Endothelial cell of hepatic sinusoid (primary cell): ENCODE results near the gene PTHLH.

Source experiments
- in situ Hi-C: cut with HindIII; loops from 2 replicates; pipeline ENCODE4 v1.10.0; 2017; ENCODE audit warnings: low sequenced_read_pairs

The PTHLH gene

DNA sequence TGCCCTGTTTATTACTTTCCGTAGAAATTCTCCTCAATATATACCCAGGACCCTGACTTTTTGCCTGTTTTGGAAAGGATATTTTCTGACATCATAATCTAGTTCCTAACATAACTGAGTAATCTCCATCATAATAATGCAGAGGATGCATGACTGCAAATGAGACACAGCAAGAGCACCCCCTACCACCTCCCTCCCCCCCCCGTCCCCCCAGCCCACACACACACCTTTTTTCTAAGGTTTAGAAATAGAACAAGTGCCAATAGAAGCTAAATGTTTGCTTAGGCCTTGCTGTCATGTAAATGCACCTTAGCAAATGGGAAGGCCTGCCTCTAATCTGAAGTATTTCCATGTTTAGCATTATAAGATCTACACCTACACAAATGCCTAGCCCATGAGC, at the start of gene PTHLH:
PTHLH (minus strand) TSS at position 13 of the 400 bp plus-strand sequence. CDS start 3,239 bp downstream, outside the sequence.
- in situ Hi-C loops, result no loop called here

DNA sequence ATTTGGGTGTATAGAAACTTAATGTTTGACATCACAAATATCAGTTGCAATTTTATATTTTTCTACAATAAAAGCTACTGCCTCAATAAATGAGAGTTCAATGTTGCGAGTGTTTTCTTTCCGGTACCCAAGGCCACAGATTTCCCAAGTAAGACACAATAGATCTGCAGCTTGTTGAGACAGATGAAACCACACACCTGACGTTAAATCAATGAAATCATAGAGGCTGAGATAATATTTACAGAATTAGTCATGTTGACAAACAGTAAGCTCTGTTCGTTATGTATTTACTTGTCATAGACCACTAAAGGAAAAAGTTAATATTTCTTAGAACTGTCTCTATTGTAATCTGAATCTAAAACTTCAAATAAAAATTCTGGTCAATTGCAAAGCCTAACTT, 49.2 kb upstream of the PTHLH start:
- in situ Hi-C loops, result no loop called here

- in situ Hi-C loops, result no loop called here
Measured at GRCh38 chr12:28017873-28018255, 45.3 kb upstream of the PTHLH start.

GRCh38 chr12:28017126-28017872, 44.8 kb upstream of the PTHLH start:
- in situ Hi-C loops, result no loop called here

DNA sequence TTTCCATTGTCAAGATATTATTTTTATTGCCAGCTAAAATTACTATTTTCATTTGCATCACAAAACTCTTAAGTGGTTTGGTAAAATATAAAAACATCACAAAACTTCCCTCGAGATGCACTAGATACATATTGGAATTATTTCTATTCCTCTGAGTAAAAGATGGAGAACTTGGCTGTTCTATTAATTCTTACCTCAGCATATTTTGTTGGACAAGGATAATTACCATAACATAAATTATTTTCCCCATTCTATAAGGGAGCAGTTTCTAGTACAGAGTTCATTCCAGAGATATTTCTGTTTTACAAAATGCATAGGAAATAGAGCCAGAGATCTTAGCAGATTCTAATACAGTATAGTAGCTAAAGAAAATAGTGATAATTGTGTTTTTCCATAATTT, 42.6 kb upstream of the PTHLH start:
- in situ Hi-C loops, result no loop called here

GRCh38 chr12:28014196-28014595, 41.7 kb upstream of the PTHLH start:
- in situ Hi-C loops, result no loop called here

DNA sequence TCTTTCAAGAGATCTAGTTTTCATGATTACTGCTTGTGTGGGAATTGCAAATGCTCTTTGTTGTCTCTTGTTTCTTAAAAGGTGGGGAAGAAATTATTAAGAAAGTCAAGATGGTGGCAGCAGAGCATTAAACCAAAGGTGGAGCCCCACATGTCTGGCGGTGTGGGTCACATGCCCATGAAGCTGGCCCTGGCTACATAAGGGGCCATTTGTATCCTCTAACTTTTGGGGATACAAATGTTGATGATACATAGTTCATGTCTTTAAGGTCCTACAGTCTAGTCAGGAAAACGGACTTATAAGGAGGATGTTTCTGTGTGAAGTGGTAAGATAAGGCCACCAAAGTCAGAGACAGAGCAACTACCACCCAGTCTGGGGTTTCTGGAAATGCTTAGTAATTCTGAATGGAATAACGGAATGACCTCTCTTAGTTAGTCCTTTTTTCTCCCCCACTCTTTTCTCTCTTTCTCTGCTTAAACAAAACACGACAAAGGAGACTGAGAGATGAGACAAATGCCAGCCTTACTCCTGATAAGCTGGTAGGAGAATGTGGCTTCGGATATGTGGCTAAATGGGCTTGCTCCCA, 39.9 kb upstream of the PTHLH start:
- in situ Hi-C loops, result no loop called here

GRCh38 chr12:28010036-28010435, 37.5 kb upstream of the PTHLH start:
- in situ Hi-C loops, result no loop called here

GRCh38 chr12:27999970-28000369, 27.4 kb upstream of the PTHLH start:
- in situ Hi-C loops, result no loop called here

DNA sequence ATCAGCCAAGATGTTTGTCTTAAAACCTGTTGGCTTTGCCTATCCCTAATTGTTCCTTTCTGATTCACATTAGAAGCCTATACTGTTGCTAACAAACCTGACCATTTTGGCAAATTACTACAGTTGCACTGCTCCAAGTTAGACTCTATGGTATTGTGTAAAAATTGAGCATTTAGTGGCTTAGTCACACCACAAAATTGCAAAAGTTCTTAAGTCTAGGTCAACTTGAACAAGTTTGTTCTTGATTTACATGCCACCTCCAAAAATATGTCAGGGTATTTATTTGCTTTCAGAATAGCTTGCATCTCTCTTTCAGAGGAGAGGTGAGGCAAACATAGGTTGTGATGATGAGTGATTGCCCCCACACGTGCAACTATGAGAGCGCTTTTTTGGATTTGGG, 27.0 kb upstream of the PTHLH start:
- in situ Hi-C loops, result no loop called here

DNA sequence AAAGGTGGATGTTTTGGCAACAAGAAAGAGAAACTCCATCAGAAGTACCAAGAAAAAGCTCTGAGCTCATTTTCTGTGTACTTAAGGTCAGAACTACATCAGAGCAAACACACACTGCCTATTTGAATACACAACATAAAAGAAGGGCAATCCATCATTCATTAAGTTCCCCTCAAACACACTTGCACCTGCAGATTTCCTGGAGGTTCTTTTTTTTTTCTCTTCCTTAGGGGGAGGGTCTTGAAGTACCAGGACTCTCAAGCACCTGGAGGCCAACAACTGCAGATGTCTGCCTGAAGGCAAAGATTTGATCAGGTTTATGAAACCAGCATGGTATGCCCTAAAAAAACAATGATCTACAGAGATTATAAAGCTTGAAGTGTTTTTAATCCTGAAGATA, 26.1 kb upstream of the PTHLH start:
- in situ Hi-C loops, result no loop called here

- in situ Hi-C loops, result no loop called here
Measured at GRCh38 chr12:27998170-27998569, 25.6 kb upstream of the PTHLH start.

GRCh38 chr12:27996761-27997160, 24.2 kb upstream of the PTHLH start:
- in situ Hi-C loops, result no loop called here

GRCh38 chr12:27995406-27995805, 22.9 kb upstream of the PTHLH start:
- in situ Hi-C loops, result no loop called here

GRCh38 chr12:27988594-27989233, 16.2 kb upstream of the PTHLH start:
- in situ Hi-C loops, result no loop called here

- in situ Hi-C loops, result no loop called here
Measured at GRCh38 chr12:27987331-27987730, 14.8 kb upstream of the PTHLH start.

DNA sequence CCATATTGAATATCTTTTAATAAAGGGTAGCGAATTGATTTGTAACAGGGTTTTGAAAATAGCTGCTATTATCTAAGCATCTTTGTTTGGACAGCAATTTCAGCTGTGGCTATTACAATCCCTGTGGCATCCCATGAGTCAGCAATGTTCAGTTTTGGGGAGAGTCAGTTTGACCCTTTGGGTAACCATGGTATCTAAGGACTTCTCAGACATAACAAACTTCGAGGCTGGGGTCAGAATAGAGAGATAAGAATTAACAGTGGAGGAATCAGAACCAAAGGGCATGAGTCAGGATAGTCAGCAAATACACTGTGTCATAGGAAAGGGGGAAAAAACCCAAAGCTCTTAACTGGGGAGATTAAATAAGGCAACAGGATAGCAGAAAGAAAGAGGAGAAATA, 11.7 kb upstream of the PTHLH start:
- in situ Hi-C loops, result no loop called here

- in situ Hi-C loops, result no loop called here
Measured at GRCh38 chr12:27982951-27983350, 10.4 kb upstream of the PTHLH start.

- in situ Hi-C loops, result no loop called here
Measured at GRCh38 chr12:27982385-27982784, 9.9 kb upstream of the PTHLH start.

DNA sequence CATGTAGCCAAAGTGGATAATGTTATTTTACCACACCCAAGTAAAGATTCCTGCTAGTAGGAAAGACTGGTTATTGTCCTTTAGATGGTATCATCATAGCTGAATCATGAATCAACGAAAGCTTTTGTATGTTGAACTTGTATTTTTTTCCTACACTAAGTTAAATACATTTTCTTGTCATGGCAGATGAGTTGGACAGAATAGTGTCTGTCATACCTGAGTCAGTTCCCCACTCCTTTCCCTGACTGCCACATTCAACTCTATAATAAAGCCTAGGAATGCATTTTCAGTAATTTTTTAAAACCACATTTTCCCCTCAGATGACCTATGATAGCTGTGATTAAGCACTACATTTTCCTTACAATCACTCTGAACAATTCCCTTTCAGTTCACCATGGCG, 9.3 kb upstream of the PTHLH start:
- in situ Hi-C loops, result no loop called here

DNA sequence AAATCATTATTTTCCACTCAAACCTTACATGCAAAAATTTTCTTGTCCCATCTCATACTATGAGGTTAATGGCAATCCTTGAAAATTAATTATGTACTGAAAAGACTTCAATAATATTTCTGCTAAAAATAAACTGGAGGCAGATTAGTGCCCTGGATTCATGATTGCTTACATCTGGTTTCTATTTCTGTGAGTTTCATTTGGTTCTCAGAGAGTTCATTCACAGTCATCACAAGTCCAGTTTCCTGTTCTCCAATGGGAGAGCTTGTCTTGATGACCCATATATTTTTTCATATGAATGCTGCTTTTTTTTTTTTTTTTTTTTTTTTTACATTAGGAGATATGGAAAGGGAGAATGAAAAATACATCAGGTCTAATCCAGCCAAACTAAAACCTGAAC, 6.6 kb upstream of the PTHLH start:
- in situ Hi-C loops, result no loop called here
